Activated B cell treated with CpG ODN at 0.5 μM for 24 hours (primary cell): ENCODE data around the gene PICALM. TPM values are rescaled to one million over a fixed set of nuclear protein-coding genes. Genes with fewer than 3 reads are reported as not detected.

Experiments
- ATAC-seq: fragments of 200-7000 bp; cut with Tn5 transposase; one replicate; pipeline ENCODE4 v1.10.0; 2021; ENCODE audit warnings: low read depth, mild to moderate bottlenecking, moderate library complexity
- CTCF ChIA-PET: fragments of 350-600 bp; sonication (Branson Sonifier 250); formaldehyde crosslinking; loops from one replicate; lab custom pipeline; 2021; ENCODE audit warnings: antibody characterized with exemption; lab: Charles Lee
- POLR2A ChIA-PET: fragments of 350-600 bp; sonication (Branson Sonifier 250); formaldehyde crosslinking; loops from one replicate; lab custom pipeline; 2021; ENCODE audit warnings: antibody characterized with exemption; lab: Charles Lee
- DNase-seq: peaks from one replicate; pipeline ENCODE4 v3.0.0; 2022
- H3K27ac Mint-ChIP-seq: one replicate; pipeline ENCODE4 v1.8.0; 2020; ENCODE audit warnings: mixed read lengths
- H3K27me3 Mint-ChIP-seq: one replicate; pipeline ENCODE4 v1.8.0; 2021; ENCODE audit warnings: mixed read lengths
- H3K36me3 Mint-ChIP-seq: one replicate; pipeline ENCODE4 v1.8.0; 2021; ENCODE audit warnings: low read depth, mixed read lengths
- H3K4me1 Mint-ChIP-seq: one replicate; pipeline ENCODE4 v1.8.0; 2021; ENCODE audit warnings: mixed read lengths
- H3K4me3 Mint-ChIP-seq: one replicate; pipeline ENCODE4 v1.8.0; 2020; ENCODE audit warnings: mild to moderate bottlenecking, mixed read lengths
- H3K9me3 Mint-ChIP-seq: one replicate; pipeline ENCODE4 v1.8.0; 2020; ENCODE audit warnings: mixed read lengths
- intact Hi-C: fragments of 100-400 bp; cut with micrococcal nuclease; formaldehyde crosslinking; loops from one replicate; pipeline ENCODE4 v1.15.1; 2024
- total RNA-seq: library from RNA; stranded (reverse); gene quantifications from 2 replicates; pipeline ENCODE4 v1.2.3, GENCODE V29; 2022
- TF ChIP-seq, protein P1 (sequence below): fragments of 200-600 bp; IDR thresholded peaks from one replicate; pipeline ENCODE4 v1.8.0; 2022; ENCODE audit warnings: antibody characterized with exemption, mild to moderate bottlenecking

The PICALM gene
- total RNA-seq, 1 donor from 2014 or later, result 139 TPM

DNA sequence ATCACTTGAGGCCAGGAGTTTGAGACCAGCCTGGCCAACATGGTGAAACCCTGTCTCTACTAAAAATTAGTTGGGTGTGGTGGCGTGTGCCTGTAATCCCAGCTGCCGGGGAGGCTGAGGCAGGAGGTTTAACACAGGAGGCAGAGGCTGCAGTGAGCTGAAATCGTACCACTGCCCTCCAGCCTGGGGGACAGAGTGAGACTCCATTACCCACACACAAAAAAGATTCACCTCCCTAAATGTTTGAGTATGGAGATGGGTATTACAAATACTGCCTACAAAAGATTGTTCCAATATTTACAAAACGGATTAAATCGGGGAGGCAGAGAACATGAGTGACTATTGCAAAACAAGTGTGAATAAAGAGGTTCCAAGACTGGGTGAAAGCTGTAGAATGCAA lies 98.3 kb downstream of the PICALM start:
- peaks cover 83% of the 10 kb centered on the region for H3K36me3 Mint-ChIP-seq
- ChIA-PET CTCF (no interaction called here), POLR2A (no interaction called here)
- TF ChIP-seq, protein P1, sequence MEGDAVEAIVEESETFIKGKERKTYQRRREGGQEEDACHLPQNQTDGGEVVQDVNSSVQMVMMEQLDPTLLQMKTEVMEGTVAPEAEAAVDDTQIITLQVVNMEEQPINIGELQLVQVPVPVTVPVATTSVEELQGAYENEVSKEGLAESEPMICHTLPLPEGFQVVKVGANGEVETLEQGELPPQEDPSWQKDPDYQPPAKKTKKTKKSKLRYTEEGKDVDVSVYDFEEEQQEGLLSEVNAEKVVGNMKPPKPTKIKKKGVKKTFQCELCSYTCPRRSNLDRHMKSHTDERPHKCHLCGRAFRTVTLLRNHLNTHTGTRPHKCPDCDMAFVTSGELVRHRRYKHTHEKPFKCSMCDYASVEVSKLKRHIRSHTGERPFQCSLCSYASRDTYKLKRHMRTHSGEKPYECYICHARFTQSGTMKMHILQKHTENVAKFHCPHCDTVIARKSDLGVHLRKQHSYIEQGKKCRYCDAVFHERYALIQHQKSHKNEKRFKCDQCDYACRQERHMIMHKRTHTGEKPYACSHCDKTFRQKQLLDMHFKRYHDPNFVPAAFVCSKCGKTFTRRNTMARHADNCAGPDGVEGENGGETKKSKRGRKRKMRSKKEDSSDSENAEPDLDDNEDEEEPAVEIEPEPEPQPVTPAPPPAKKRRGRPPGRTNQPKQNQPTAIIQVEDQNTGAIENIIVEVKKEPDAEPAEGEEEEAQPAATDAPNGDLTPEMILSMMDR, result no peak
- no peak overlapping the region for H3K4me3 Mint-ChIP-seq
- DNase-seq (no peak), ATAC-seq (no peak)
- intact Hi-C loops, result no loop called here
- H3K9me3 Mint-ChIP-seq, result no peaks in the 10 kb centered on the region
- no peaks in the 10 kb centered on the region for H3K27me3 Mint-ChIP-seq
- no peaks in the 10 kb centered on the region for H3K4me1 Mint-ChIP-seq
- no peak overlapping the region for H3K27ac Mint-ChIP-seq

DNA sequence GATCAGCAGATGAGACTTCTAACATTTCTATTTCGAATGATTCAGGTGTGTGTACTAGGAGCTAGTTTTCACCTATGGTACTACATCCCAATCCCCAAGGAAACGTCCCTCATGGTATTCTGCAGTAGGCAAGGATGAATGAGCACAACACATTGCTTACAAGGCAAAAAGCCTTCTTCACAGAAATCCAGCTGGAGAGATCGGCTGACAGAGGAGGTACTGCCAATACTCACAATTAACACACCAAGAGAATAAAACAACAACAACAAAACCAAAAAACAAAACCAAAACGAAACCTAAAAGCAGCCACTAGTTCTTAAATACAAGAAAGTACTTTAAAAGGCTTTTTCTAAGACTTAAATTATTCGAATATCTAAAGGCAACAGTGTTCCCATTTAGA lies 101.4 kb downstream of the PICALM start:
- TF ChIP-seq, protein P1, result no peak
- peaks cover 86% of the 10 kb centered on the region for H3K36me3 Mint-ChIP-seq
- H3K4me3 Mint-ChIP-seq, result no peak overlapping the region
- intact Hi-C loops, result no loop called here
- ChIA-PET POLR2A (no interaction called here), CTCF (no interaction called here)
- H3K27ac Mint-ChIP-seq, result no peak overlapping the region
- DNase-seq (no peak), ATAC-seq (no peak)
- H3K9me3 Mint-ChIP-seq, result no peaks in the 10 kb centered on the region
- no peaks in the 10 kb centered on the region for H3K27me3 Mint-ChIP-seq
- H3K4me1 Mint-ChIP-seq, result no peaks in the 10 kb centered on the region

GRCh38 chr11:85965202-85965601 lies 103.7 kb downstream of the PICALM start:
- no peaks in the 10 kb centered on the region for H3K9me3 Mint-ChIP-seq
- H3K4me1 Mint-ChIP-seq, result no peaks in the 10 kb centered on the region
- ChIA-PET CTCF (no interaction called here), POLR2A (no interaction called here)
- H3K27ac Mint-ChIP-seq, result no peak overlapping the region
- TF ChIP-seq, protein P1, result no peak
- intact Hi-C loops, result no loop called here
- H3K36me3 Mint-ChIP-seq, result peaks cover 89% of the 10 kb centered on the region
- H3K4me3 Mint-ChIP-seq, result no peak overlapping the region
- H3K27me3 Mint-ChIP-seq, result no peaks in the 10 kb centered on the region
- ATAC-seq, result no peak
- DNase-seq, result no peak

GRCh38 chr11:85961930-85962363 lies 106.9 kb downstream of the PICALM start:
- TF ChIP-seq, protein P1, result no peak
- peaks cover 91% of the 10 kb centered on the region for H3K36me3 Mint-ChIP-seq
- DNase-seq (no peak), ATAC-seq (no peak)
- ChIA-PET CTCF (no interaction called here), POLR2A (no interaction called here)
- no peak overlapping the region for H3K4me3 Mint-ChIP-seq
- no peaks in the 10 kb centered on the region for H3K27me3 Mint-ChIP-seq
- intact Hi-C loops, result loop anchor here (5.0 kb wide), 1 partner anchor 45 kb away; no protein-coding TSS in a partner anchor
- no peaks in the 10 kb centered on the region for H3K9me3 Mint-ChIP-seq
- H3K27ac Mint-ChIP-seq, result no peak overlapping the region
- no peaks in the 10 kb centered on the region for H3K4me1 Mint-ChIP-seq

DNA sequence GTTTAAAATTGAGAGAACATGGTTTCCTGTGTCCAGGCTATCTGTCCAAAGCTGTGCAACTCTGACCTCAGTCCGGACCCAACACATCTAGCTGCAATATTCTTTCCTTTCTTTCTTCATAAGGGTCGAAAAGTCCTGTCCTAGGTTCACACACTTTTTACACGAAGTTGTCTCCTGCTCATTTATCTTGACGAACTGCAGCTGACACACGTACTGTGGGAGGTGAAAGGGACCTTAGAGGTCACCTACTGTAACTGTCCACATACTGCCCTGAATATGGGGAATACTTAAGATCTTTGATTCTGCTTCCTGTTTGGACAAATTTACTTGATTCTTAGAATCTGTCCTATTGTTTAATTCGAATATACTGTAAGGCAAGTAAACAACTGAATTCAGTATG lies 107.8 kb downstream of the PICALM start:
- ATAC-seq, result no peak
- ChIA-PET CTCF (no interaction called here), POLR2A (no interaction called here)
- no peak overlapping the region for H3K27ac Mint-ChIP-seq
- TF ChIP-seq, protein P1, result no peak
- intact Hi-C loops, result loop anchor here (5.0 kb wide), 1 partner anchor 46 kb away; no protein-coding TSS in a partner anchor
- DNase-seq, result no peak
- no peaks in the 10 kb centered on the region for H3K27me3 Mint-ChIP-seq
- H3K36me3 Mint-ChIP-seq, result peaks cover 92% of the 10 kb centered on the region
- no peaks in the 10 kb centered on the region for H3K4me1 Mint-ChIP-seq
- H3K4me3 Mint-ChIP-seq, result no peak overlapping the region
- H3K9me3 Mint-ChIP-seq, result no peaks in the 10 kb centered on the region
